ENCODE results near the gene VMP1. TPM values are rescaled to one million over a fixed set of nuclear protein-coding genes. Genes with fewer than 3 reads are reported as not detected.
"Not testable (repeated sequence)": the region's sequence is repeated elsewhere in the genome, so short reads cannot be mapped to it uniquely, and the experiment has no call there.

Gene VMP1
- total RNA-seq, 1 experiment from 2014 or later: 277 TPM

DNA sequence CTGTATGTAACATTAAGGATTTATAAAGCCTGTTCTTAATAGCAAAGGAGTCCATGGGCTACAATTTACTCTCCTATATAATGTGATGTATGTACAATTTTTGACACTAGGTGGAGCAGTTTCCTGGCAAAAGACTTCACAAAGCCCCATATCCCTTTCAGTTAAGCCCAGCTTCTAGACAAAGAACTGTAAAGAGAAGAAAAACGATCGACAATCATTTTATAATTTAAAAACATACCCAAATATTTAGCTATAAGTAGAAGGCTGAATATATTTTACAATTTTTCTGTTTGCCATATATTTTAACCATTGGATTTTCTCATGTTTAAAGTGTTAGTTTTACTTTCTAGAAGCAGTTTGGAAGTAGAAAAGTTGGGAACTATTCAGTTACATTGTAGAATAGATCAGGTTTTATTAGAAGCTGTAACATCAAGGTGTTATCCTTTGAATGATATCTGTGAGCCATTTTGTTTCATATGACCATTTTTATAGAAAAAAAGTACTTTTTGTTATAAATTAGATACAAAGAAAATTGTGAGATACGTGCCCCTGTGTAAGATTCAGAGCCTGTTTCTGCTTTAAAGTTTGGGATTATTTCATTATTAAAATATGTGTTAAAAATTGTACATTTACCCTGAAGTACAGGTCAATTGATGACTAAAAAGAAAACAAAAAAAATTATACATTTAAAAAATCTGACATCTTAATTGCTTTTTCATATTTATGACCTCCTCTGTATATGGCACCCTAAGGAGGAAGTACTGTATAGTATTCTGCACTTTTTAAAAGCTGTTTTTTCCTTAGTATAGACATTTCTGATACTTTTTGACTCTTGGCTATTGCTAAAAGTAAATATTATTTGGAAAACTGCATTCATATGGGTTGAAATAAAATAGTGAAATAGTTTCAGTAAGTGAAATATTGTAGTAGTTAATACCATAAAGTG lies 46.3 kb downstream of the VMP1 start:
- Mint-ChIP-seq H3K9me3 (ENCODE audit: unreplicated experiment) (no peaks in the 10 kb centered on the region), H3K4me1 (ENCODE audit: low read depth, unreplicated experiment) (peaks cover 45% of the 10 kb centered on the region), H3K27ac (ENCODE audit: unreplicated experiment) (peak overlapping the region; percentile 89), H3K36me3 (ENCODE audit: insufficient read depth, unreplicated experiment) (peaks cover 52% of the 10 kb centered on the region), H3K4me3 (ENCODE audit: unreplicated experiment) (peak overlapping the region; percentile 60), H3K27me3 (ENCODE audit: insufficient read depth, unreplicated experiment) (no peaks in the 10 kb centered on the region)
- TF ChIP-seq, protein P1, sequence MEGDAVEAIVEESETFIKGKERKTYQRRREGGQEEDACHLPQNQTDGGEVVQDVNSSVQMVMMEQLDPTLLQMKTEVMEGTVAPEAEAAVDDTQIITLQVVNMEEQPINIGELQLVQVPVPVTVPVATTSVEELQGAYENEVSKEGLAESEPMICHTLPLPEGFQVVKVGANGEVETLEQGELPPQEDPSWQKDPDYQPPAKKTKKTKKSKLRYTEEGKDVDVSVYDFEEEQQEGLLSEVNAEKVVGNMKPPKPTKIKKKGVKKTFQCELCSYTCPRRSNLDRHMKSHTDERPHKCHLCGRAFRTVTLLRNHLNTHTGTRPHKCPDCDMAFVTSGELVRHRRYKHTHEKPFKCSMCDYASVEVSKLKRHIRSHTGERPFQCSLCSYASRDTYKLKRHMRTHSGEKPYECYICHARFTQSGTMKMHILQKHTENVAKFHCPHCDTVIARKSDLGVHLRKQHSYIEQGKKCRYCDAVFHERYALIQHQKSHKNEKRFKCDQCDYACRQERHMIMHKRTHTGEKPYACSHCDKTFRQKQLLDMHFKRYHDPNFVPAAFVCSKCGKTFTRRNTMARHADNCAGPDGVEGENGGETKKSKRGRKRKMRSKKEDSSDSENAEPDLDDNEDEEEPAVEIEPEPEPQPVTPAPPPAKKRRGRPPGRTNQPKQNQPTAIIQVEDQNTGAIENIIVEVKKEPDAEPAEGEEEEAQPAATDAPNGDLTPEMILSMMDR (IDR thresholded peaks at IDR 0.05; ENCODE audit: insufficient read depth in 1 of 2, low read depth in 1 of 2, low read length in 1 of 2, severe bottlenecking in 1 of 2, unreplicated experiment in 1 of 2): peak; percentile 62 to 64
- Histone ChIP-seq H3K9me3 (no peaks in the 10 kb centered on the region), H3K4me1 (peaks cover 45% of the 10 kb centered on the region), H3K4me3 (ENCODE audit: low read depth, low read length) (no peak overlapping the region), H3K27me3 (replicated peaks; ENCODE audit: control insufficient read depth, insufficient read depth, low read length) (no peaks in the 10 kb centered on the region), H3K36me3 (ENCODE audit: control insufficient read depth, insufficient read depth, low read length) (peaks cover 1% of the 10 kb centered on the region; the same call in 1 of the 2 replicates)
- TSS peak; percentile 94 for BruUV-seq (replicated peaks)
- peak in 1 of 2 experiments; percentile 77 for DNase-seq
- ChIA-PET POLR2A (interaction anchor here (0.6 to 1.4 kb wide), 5 partner anchors 10 to 89 kb away, joined by 3 to 17 read pairs (median 4); no protein-coding TSS in a partner anchor), CTCF (interaction anchor here (0.7 to 3.8 kb wide), 9 partner anchors 30 to 105 kb away, joined by 5 to 23 read pairs (median 8); no protein-coding TSS in a partner anchor)
- intact Hi-C loops (cut with micrococcal nuclease; ENCODE audit: unreplicated experiment): loop anchor here (1.0 to 5.0 kb wide), 4 partner anchors 84 to 284 kb away; no protein-coding TSS in a partner anchor

- ChIA-PET CTCF (interaction anchor here (1.2 to 3.8 kb wide), 6 partner anchors 29 to 105 kb away, joined by 5 to 23 read pairs (median 15); no protein-coding TSS in a partner anchor), POLR2A (interaction anchor here (0.6 to 1.4 kb wide), 5 partner anchors 10 to 88 kb away, joined by 3 to 17 read pairs (median 9); no protein-coding TSS in a partner anchor)
- no peaks in the 10 kb centered on the region for H3K27me3 ChIP-seq (replicated peaks; ENCODE audit: control insufficient read depth, insufficient read depth, low read length)
- H3K4me3 ChIP-seq (ENCODE audit: low read depth, low read length): no peak overlapping the region
- Mint-ChIP-seq H3K27me3 (ENCODE audit: insufficient read depth, unreplicated experiment) (no peaks in the 10 kb centered on the region), H3K27ac (ENCODE audit: unreplicated experiment) (peak overlapping the region; percentile 89), H3K36me3 (ENCODE audit: insufficient read depth, unreplicated experiment) (peaks cover 59% of the 10 kb centered on the region), H3K4me3 (ENCODE audit: unreplicated experiment) (peak overlapping the region; percentile 60), H3K9me3 (ENCODE audit: unreplicated experiment) (peaks cover 5% of the 10 kb centered on the region), H3K4me1 (ENCODE audit: low read depth, unreplicated experiment) (peaks cover 45% of the 10 kb centered on the region)
- H3K36me3 ChIP-seq (ENCODE audit: control insufficient read depth, insufficient read depth, low read length): peaks cover 1% of the 10 kb centered on the region; the same call in 1 of the 2 replicates
- H3K4me1 ChIP-seq: peaks cover 45% of the 10 kb centered on the region
- H3K9me3 ChIP-seq: peaks cover 5% of the 10 kb centered on the region; the same call in 1 of the 2 replicates
- BruUV-seq (replicated peaks): no TSS peak
- DNase-seq: no peak
- intact Hi-C loops (cut with micrococcal nuclease; ENCODE audit: unreplicated experiment): loop anchor here (5.0 kb wide), 1 partner anchor 283 kb away; no protein-coding TSS in a partner anchor
- TF ChIP-seq, protein P1 (IDR thresholded peaks at IDR 0.05; ENCODE audit: insufficient read depth in 1 of 2, low read depth in 1 of 2, low read length in 1 of 2, severe bottlenecking in 1 of 2, unreplicated experiment in 1 of 2): no peak
These were observed 47.1 kb downstream of the VMP1 start for GRCh38 chr17:59754552-59754951.

DNA sequence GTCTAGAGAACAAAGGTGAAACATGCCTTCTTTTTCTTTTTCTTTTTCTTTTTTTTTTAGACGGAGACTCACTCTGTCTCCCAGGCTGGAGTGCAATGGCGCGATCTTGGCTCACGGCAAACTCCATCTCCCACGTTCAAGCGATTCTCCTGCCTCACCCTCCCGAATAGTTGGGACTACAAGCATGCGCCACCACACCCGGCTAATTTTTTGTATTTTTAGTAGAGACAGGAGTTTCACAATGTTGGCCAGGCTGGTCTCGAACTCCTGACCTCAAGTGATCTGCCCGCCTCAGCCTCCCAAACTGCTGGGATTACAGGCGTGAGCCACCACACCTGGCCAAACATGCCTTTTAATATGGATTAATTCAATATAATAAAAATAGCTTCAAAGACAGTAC lies 47.6 kb downstream of the VMP1 start:
- H3K36me3 ChIP-seq (ENCODE audit: control insufficient read depth, insufficient read depth, low read length); DNase-seq; H3K9me3 Mint-ChIP-seq (ENCODE audit: unreplicated experiment); H3K4me3 ChIP-seq (ENCODE audit: low read depth, low read length); H3K27me3 ChIP-seq (replicated peaks; ENCODE audit: control insufficient read depth, insufficient read depth, low read length); H3K9me3 ChIP-seq; intact Hi-C loops (cut with micrococcal nuclease; ENCODE audit: unreplicated experiment); H3K27me3 Mint-ChIP-seq (ENCODE audit: insufficient read depth, unreplicated experiment): not testable (repeated sequence)
- BruUV-seq (replicated peaks): TSS peak; percentile 60
- ChIA-PET POLR2A (interaction anchor here (0.6 to 1.4 kb wide), 3 partner anchors 30 to 83 kb away, joined by 4 to 17 read pairs (median 9); no protein-coding TSS in a partner anchor), CTCF (interaction anchor here (0.6 to 3.8 kb wide), 6 partner anchors 29 to 104 kb away, joined by 6 to 23 read pairs (median 15); no protein-coding TSS in a partner anchor)
- Mint-ChIP-seq H3K4me1 (ENCODE audit: low read depth, unreplicated experiment) (peaks cover 45% of the 10 kb centered on the region), H3K36me3 (ENCODE audit: insufficient read depth, unreplicated experiment) (peaks cover 64% of the 10 kb centered on the region), H3K27ac (ENCODE audit: unreplicated experiment) (peak overlapping the region; percentile 89), H3K4me3 (ENCODE audit: unreplicated experiment) (peak overlapping the region; percentile 60)
- peaks cover 45% of the 10 kb centered on the region for H3K4me1 ChIP-seq
